HG03196 (cell line): ENCODE measurements around the gene MMAB.
"Not testable (repeated sequence)": the region's sequence is repeated elsewhere in the genome, so short reads cannot be mapped to it uniquely, and the experiment has no call there.

Experiments
- ATAC-seq: cut with Tn5 transposase; IDR thresholded peaks from one replicate; pipeline ENCODE4 v1.9.1; 2021; ENCODE audit not compliant: unreplicated experiment

The MMAB gene

DNA sequence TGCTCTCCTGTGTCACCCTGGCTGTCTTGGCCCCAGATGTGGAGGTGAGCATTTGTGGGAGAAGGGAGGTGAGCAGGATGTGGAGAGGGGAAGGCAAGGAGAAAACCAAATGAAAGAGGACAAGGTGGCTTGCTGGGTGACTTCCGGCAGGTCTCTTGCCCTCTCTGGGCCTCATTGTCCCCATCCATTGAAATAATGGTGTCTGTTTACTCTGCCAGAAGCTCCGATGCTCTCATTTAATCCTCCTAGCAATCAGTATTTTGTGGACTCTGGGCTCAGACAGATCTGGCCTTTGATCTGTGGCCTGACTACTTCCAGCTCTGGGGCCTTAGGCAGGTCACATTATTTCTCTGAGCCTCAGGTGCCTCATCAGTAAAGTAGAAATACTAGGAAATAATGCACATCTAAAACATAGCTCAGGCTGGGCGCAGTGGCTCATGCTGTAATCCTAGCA lies 30.9 kb upstream of the MMAB start:
- no peak for ATAC-seq

- not testable (repeated sequence) for ATAC-seq
These were observed 28.8 kb upstream of the MMAB start for GRCh38 chr12:109602132-109602531.

GRCh38 chr12:109601557-109601956 lies 28.3 kb upstream of the MMAB start:
- no peak for ATAC-seq

DNA sequence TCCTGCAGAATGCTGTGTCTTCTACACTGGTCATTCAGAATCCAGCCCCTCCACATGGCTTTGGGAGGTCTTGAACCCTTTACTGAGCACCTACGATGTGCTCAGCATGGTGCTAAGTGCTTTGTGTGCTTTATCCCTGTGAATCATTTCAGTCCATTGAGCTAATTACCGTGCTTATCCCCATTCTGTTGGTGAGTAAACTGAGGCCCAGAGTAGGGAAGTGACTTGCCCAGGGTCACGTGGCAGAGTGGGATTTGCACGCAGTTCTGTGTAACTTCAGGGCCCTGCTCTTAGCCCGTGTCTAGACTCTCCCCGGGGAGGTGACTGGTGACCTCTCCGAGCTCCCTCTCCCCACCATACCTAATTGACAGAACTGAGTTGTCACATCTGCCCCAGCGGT lies 27.7 kb upstream of the MMAB start:
- ATAC-seq, result no peak

- no peak for ATAC-seq
These were observed 27.2 kb upstream of the MMAB start for GRCh38 chr12:109600481-109600880.

GRCh38 chr12:109599087-109599486 lies 25.8 kb upstream of the MMAB start:
- no peak for ATAC-seq

DNA sequence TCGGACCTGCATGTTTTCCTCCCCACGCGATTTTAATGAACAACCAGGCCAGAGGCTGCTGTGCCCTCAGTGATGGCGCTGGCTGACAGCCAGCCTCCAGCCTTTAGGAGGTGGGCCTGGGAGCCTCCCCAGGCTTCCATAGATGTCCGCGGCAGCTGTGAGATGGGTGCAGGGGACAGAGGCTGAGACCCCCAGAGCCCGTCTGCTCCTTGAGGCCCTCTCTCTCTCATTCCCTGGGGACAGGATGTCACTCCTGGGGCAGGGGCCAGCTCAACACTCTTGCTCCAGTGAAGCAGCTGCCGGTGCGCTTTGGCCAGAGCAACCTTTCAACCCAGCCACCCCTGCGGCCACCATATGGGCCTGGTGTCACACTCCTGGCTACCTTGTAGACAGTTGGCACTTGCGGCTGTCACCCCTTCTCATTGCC lies 25.1 kb upstream of the MMAB start:
- no peak for ATAC-seq

DNA sequence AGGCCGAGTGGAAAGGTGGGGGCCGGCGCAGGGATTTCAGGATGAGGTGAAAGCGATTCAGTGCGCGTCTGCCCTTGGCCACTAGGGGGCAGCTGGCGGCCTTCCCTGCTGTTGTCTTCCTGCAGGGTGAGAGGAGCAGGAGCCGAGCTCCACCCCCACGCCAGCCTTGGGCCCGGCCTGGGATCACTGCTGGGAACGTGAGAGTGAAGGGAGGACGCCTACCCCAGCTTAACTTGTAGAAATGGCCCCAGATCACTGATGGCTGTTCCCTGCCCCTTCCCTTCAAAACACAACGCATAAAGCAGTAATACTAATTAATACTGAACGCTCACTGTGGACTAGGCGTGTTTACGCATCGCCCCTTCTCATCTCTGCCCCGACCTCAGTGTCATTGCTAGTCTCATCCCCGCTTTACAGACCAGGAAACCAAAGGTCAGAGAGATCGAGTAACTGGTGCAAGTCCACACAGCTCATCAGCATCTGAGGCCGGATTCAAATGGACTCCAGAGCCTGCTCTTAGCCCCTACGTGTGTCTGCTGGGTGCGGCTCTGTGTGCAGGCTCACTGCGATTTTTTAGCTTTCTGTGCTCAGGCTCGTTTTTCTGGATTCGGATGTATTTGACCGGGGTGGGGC lies 24.6 kb upstream of the MMAB start:
- ATAC-seq, result no peak

DNA sequence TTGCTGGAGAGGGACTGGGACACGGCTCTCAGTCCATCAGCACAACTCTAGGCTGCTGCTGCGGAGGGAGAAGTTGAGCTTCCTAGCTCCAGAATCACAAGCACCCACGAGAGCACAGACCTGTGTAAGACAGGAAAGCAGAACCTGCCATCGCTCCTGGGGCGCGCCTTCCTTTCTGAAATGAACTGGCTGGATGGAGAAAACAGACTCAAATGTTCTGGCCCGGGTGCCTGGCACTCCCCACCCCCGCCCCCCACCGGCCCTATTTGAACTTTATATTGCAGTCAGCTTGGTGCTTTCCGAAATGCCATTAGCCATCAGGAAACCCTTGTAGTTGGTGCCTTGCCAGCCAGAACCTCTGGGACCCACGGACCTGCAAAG lies 24.1 kb upstream of the MMAB start:
- ATAC-seq, result no peak

DNA sequence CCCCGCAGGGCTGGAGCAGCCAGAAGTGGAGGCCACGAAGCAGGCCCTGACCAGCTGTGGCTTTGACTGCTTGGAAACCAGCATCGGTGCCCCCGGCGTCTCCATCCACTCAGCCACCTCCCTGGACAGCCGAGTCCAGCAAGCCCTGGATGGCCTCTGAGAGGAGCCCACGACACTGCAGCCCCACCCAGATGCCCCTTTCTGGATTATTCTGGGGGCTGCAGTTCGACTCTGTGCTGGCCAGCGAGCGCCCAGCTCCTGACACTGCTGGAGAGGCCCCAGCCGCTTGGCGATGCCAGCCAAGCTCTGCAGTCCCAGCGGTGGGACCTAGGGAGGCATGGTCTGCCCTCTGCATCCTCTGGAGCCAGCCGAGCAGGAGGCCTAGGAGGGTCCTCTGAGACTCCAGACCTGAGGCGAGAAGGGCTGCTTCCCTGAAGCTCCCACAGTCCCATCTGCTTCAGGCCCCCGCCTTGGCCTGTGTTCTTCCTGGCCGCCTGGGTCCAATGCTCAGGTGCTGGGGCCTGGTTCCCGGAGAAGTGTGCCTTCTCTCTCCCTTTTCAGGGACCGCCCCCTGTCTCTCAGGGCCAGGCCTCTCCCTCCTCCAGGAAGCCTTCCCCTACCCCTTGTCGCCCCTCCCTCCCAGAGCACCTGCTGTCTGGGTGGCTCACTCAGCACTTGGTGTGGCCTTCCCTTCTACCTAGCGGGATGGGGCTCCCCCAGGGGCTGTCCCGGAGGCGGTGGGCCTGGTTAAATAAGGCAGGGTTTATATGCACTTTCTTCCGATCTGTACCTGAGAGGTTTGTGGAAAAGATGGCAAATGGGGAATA lies 23.3 kb upstream of the MMAB start:
- ATAC-seq, result no peak

DNA sequence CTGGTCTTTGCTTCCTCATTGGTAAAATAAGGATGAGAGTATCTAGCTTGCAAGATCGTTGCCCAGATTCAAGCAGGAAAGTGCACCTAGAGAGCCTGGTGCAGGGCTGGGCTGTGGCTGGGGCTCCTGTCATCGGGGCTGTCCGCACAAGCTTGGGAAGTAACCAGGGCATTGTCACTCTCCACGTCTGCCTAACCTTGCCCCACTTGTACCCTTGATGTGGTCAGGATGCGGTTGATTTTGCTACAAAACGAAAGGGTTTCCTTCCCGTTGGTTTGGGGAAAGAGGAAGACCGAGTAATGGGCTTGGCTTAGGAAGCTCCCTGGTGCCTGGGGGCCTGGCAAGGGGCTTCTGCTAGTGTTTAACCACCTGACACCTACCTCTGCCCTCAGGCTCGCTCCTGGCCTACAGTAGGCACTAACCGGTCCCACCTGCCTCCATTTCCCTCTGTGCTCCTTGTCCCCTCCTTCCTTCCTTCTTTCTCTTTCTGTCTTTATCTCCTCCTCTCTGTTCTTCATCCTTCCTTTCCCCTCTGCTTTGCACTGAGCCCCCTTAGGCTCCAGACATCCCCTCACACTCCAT lies 22.1 kb upstream of the MMAB start:
- no peak for ATAC-seq

DNA sequence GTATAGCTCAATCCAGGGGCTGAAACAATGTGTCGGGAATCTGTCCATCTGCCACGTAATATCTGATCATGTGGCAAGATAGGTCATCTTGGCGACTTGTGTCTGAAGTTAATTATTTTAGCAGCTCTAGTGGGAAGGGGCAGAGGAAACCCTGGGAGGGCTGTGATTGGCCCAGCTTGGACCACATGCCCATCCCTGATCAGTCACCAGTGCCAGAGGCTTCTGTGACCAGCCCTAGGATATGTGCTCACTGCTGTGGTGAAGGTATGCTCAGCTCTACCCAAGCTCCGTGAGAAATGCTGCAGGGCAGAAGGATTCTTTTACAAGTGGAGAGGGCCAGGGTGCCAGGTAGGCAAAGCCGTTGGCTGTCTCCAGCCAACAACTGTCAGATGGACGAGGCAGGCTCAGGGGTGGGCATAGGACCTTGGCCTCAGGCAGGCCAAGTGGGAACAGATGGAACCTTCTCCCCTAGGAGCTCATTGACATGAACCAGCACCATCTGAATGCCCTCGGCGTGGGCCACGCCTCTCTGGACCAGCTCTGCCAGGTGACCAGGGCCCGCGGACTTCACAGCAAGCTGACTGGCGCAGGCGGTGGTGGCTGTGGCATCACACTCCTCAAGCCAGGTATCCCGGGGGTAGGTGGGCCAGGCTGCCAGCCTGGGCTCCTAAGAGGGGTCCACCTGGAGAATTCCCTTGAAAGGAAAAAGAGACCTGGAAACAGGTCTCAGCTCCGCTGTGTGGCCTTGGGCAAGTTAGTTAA lies 21.4 kb upstream of the MMAB start:
- no peak for ATAC-seq

DNA sequence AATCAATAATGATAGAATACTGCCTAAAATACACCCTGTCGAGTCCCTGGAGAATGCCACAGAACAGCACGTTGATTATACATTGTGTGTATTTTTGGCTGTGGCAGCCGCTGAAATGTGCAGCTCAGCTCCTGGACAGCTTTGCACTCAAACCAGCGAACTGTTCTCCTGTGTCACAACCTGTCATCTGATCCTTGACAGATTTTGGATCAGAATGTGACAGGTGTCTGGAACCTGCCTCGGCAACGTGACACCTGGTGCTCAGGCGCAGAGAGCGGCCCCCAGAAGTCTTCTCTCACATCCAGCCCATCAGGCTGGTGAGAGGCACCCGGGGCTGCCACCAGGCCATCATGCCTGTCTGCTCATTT lies 19.6 kb upstream of the MMAB start:
- no peak for ATAC-seq

DNA sequence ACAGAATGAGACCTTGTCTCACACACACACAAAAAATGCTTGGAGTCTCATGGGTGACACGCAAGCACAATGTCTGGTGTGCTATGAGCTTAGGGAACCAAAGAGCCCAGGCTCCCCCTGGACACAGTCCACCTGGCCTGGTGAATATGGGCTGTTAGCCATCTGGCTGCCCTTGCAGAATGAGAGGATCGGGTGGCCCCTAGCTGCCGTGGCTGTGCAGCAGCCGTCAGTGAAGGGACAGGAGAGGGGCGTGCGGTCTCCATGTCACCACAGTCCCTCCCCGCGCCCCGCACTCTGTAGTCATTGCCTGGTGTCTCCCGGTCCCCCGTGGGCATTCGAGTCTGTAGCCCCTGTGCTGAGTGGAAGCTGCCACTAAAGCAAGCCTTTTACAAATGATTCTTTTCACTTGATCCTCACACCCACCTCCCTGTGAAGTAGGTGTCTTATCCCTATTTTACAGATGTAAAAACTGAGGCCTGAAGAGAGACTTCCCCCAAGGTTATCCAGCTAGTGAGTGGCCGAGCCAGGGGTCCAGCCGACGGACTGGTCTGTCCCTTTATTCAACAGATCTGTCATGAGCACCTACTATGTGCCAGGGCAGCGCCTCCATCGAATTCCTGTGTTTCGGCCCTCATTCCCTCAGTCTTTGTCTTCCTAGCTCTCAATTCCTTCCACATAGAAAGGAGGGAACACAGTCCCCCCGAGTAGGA lies 19.0 kb upstream of the MMAB start:
- ATAC-seq, result no peak

DNA sequence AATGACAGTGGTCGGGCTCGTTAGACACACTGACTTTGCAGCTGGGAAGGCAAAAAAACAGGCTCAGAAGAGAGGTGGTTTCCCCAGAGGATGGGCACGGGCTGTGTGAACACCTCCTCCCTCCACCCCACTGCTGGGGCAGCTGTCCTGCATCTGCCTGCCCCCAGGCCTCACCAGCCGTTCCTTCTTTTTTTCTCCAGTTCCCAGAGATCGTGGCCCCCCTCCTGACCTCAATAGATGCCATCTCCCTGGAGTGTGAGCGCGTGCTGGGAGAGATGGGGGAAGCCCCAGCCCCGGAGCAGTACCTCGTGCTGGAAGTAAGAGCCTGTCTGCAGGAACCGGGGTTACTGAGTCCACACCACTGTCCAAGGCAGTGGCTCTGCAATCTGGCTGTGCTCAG lies 17.7 kb upstream of the MMAB start:
- no peak for ATAC-seq

DNA sequence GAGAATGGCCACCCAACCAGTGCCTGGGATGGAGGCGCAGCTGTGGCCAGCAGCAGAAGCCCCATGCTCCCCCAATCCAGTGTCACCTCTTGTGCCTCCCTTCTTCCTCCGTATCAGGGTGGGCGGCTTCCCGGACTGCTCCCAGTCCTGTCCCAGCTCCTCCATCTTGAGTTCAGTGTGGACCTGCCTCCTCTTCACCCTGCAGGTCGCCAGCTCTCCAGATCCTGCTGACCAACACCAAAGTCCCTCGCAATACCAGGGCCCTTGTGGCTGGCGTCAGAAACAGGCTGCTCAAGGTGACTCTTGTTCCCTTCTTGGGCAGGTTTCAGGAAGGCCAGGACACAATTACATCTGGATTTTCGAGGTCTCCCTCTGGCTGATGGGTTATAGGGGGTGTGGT lies 17.3 kb upstream of the MMAB start:
- ATAC-seq, result no peak

DNA sequence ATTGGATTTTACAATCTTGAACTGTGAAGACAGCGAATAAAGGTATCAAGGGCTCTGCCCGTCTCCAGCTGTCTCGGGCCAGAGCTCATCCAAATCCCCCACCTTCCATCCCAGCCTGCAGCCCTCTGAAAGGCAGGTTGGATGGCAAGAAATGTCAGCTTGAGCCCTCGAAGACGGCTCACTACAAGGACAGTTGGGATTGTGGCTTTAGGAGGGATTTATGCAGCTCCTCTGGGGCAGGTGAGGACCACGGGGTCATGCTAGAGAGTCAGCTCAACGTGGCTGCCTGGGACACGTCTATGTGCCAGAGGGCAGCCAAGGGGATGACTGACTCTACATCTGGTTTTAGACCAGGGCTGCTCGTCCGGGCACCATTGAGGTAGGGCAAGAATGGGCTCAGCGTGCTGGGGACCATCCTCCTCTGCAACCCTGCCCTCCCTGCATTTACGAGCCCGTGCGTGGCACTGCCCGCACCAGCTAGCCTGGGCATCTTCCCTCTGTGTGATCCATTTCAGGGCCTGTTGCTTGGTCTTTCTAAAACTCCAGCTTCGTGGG lies 16.5 kb upstream of the MMAB start:
- no peak for ATAC-seq

DNA sequence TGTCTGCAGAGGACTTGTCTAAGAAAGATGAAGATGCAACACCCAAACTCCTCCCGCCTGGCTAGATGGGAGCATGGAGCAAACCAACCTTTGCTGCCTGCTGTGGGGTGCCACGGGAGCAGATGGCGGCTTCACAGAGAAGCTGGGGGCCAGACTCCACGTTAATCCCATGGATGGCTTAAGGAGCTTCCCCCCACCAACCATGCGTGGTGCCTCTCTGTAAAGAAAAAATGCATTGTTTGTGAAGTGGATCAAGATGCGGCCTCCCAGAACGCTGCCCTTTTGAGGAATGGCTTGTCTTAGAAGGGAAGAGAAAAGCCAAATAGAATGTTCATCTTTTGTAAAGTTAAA lies 15.9 kb upstream of the MMAB start:
- no peak for ATAC-seq

DNA sequence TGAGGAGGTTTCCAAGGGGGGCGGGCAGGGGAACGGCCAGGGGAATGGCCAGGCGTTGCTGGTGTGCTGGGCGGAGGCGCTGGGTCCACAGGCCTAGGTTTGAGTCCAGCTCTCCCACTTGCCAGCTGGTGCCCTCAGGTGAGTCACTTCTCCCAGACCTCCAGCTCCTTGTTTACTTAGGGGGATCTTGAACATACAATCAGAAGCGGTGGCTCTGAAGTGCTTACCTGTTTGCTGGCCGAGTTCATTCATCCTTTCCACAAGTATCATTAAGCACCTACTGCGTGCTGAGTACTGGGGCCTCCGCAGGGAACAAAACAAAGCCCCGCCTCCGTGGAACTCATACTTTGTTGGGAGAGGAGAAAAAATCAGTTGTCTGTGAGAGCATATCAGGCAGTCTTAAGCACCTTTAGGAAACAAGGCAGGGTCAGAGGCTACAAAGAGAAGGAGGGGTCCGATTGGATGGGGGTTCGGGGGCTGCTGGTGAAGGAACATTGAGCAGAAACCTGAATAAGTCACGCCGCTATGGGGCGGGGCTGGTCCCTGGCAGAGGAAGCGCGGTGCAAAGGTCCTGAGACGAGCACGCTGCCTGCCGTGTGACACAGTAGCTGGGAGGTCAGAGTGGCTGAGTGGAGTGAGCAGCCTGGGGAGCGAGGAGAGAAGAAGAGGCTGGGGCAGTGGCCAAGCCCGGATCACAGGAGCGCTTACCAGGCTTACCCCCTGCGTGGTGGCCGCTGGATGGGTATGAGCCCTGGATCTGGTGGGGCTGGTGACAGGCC lies 15.3 kb upstream of the MMAB start:
- ATAC-seq, result no peak

GRCh38 chr12:109587921-109588320 lies 14.6 kb upstream of the MMAB start:
- no peak for ATAC-seq
